SK-N-SH treated with all-trans-retinoic acid at 6 μM for 48 hours (cell line): ENCODE results near the gene NSG1.

Experiments
- ATAC-seq: fragments of 200-7000 bp; cut with Tn5 transposase; 3 replicates; pipeline ENCODE4 v1.9.1; 2020; ENCODE audit warnings: mild to moderate bottlenecking, moderate library complexity
- ARNTL ChIP-seq: fragments of 450-650 bp; formaldehyde crosslinking; IDR thresholded peaks from 2 replicates; pipeline ENCODE4 v1.5.0; 2020; ENCODE audit warnings: low read depth, mild to moderate bottlenecking, moderate library complexity, borderline replicate concordance
- BACH2 ChIP-seq: fragments of 250-450 bp; sonication (Bioruptor Pico); IDR thresholded peaks from 2 replicates; pipeline ENCODE4 v1.9.0; 2021; ENCODE audit warnings: mild to moderate bottlenecking, borderline replicate concordance
- CSDC2 ChIP-seq: fragments of 250-450 bp; sonication (Bioruptor Pico); IDR thresholded peaks from 2 replicates; pipeline ENCODE4 v1.5.0; 2020; ENCODE audit warnings: mild to moderate bottlenecking, moderate library complexity
- ESRRG ChIP-seq: fragments of 250-450 bp; sonication (Bioruptor Pico); IDR thresholded peaks from 2 replicates; pipeline ENCODE4 v1.6.1; 2021; ENCODE audit warnings: mild to moderate bottlenecking
- ISL1 ChIP-seq: fragments of 250-450 bp; sonication (Bioruptor Pico); IDR thresholded peaks from 2 replicates; pipeline ENCODE4 v2.1.2; 2022; ENCODE audit warnings: mild to moderate bottlenecking, moderate library complexity
- OSR1 ChIP-seq: fragments of 250-450 bp; sonication (Bioruptor Pico); IDR thresholded peaks from 2 replicates; pipeline ENCODE4 v1.8.0; 2022; ENCODE audit warnings: moderate library complexity, mild to moderate bottlenecking, inconsistent platforms
- TCF4 ChIP-seq: fragments of 250-450 bp; sonication (Bioruptor Pico); IDR thresholded peaks from 2 replicates; pipeline ENCODE4 v1.8.0; 2021; ENCODE audit warnings: mild to moderate bottlenecking, moderate library complexity, borderline replicate concordance
- ZC3H10 ChIP-seq: fragments of 250-450 bp; sonication (Bioruptor Pico); IDR thresholded peaks from 2 replicates; pipeline ENCODE4 v1.5.1; 2021; ENCODE audit warnings: mild to moderate bottlenecking, moderate library complexity
- ZFP3 ChIP-seq: fragments of 250-450 bp; sonication (Bioruptor Pico); IDR thresholded peaks from 2 replicates; pipeline ENCODE4 v1.5.0; 2020; ENCODE audit warnings: mild to moderate bottlenecking, moderate library complexity
- ZNF565 ChIP-seq: fragments of 450-650 bp; formaldehyde crosslinking; conservative IDR thresholded peaks from 2 replicates; pipeline ENCODE4 v1.5.0; 2020; ENCODE audit warnings: low read depth, mild to moderate bottlenecking, moderate library complexity
- ZNF70 ChIP-seq: fragments of 450-650 bp; formaldehyde crosslinking; IDR thresholded peaks from 2 replicates; pipeline ENCODE4 v1.5.0; 2020; ENCODE audit warnings: mild to moderate bottlenecking, moderate library complexity
- TF ChIP-seq, protein P1 (sequence below): fragments of 250-450 bp; sonication (Bioruptor Pico); IDR thresholded peaks from 2 replicates; pipeline ENCODE4 v1.5.1; 2021; ENCODE audit warnings: mild to moderate bottlenecking, moderate library complexity
- TF ChIP-seq, protein P2 (sequence below): fragments of 250-450 bp; sonication (Bioruptor Pico); IDR thresholded peaks from 2 replicates; pipeline ENCODE4 v1.8.0; 2021; ENCODE audit warnings: low read depth, mild to moderate bottlenecking, moderate library complexity, borderline replicate concordance
- TF ChIP-seq, protein P3 (sequence below): fragments of 250-450 bp; sonication (Bioruptor Pico); IDR thresholded peaks from 2 replicates; pipeline ENCODE4 v1.5.1; 2020; ENCODE audit warnings: low read depth, mild to moderate bottlenecking, moderate library complexity
- TF ChIP-seq, protein P4 (sequence below): fragments of 250-450 bp; sonication (Bioruptor Pico); IDR thresholded peaks from 2 replicates; pipeline ENCODE4 v1.5.0; 2020; ENCODE audit warnings: mild to moderate bottlenecking, moderate library complexity

Gene NSG1

DNA sequence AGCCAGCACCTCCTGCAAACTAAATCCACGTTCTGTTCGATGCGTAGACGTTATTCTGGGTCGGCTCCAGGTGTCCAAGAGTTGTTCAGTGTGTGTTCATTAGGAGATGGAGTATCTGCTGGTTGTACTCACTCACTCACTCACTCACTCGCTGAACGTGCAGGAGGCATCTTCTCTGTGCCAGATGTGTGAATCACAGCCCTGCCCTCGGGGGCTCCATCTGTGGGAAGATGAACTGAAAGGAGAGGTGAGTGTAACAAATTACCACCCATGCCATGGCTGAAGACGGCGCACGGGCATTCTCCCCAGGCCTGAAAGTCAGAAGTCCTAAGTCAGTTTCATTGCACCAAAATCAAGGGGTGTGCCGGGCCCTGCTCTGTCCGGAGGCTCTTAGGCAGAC lies 16.1 kb downstream of the NSG1 start (continued):
- TF ChIP-seq, protein P1, sequence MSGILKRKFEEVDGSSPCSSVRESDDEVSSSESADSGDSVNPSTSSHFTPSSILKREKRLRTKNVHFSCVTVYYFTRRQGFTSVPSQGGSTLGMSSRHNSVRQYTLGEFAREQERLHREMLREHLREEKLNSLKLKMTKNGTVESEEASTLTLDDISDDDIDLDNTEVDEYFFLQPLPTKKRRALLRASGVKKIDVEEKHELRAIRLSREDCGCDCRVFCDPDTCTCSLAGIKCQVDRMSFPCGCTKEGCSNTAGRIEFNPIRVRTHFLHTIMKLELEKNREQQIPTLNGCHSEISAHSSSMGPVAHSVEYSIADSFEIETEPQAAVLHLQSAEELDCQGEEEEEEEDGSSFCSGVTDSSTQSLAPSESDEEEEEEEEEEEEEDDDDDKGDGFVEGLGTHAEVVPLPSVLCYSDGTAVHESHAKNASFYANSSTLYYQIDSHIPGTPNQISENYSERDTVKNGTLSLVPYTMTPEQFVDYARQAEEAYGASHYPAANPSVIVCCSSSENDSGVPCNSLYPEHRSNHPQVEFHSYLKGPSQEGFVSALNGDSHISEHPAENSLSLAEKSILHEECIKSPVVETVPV (CRISPR knock-in tag) = no peak

DNA sequence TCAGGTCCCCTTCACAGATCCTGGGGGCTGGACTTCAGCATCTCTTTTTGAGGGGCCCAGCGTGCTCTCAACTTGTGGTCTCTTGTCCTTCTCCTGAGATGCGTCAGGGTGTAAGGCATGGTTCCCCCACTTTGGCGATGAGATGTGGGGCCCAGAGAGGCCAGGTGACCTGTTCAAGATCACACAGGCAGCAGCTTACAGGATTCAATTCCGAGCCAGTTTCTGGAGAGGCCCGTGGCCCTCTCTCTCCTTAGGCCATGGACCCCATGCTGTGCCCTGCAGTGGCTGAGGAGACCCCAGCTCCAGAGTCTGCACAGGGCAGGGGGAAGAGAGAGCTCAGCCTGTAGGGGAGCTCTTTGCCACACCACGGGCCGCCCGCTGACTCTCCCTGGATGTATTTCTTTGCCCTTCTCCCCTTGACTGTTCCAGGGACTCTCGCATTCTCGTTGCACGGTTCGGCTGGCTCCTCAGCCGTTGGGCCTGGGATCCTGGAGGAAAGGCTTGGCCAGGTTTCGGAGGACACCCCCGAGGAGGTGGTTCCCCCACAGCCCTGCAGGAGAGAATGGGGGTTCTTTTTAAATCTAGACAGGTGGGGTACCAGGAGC lies 18.6 kb downstream of the NSG1 start:
- no peak for ATAC-seq

DNA sequence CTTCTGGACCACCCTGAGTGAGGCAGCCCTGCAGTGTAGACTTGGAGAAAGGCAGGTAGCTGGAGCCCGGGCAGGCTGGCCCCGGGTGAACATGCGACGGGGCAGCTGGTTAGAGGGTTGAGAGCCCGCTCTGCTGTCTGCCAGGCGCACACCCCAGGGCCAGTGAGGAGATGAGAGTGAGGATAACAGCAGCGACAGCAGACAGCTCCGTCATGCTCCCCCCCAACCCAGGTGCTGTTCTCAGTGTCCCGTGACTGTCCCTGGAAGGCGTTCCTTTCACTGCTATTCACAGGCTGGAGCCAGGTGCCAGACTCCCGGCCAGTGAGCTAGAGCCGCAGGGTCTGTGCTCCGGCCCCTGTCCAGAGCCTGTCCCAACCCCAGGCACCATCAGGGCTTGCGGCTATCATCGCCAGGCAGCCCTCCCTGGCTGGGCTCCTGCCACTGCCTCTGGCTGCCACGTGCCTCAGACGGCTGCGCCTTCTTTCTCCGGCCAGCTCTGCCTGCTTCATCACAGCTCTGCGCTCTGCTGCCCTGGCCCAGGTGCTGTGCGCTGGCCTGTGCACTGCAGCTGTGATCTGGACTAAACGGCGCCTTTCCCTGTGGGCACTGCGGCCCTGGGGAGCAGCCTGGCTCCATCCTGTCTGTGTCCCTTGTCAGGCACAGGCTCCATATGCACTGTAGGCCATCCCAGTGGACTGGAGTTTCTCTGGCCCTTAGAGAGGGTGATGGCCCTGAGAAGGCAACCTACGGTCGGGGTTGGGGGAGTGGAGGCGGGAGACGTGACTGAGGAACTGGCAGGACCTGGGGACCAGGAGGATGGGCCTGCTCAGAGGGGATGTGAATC lies 19.8 kb downstream of the NSG1 start:
- TF ChIP-seq TCF4 (CRISPR knock-in tag) (peak; percentile 65; the same call in 1 of the 2 replicates), OSR1 (CRISPR knock-in tag) (no peak), ESRRG (CRISPR knock-in tag) (no peak)
- TF ChIP-seq, protein P2, sequence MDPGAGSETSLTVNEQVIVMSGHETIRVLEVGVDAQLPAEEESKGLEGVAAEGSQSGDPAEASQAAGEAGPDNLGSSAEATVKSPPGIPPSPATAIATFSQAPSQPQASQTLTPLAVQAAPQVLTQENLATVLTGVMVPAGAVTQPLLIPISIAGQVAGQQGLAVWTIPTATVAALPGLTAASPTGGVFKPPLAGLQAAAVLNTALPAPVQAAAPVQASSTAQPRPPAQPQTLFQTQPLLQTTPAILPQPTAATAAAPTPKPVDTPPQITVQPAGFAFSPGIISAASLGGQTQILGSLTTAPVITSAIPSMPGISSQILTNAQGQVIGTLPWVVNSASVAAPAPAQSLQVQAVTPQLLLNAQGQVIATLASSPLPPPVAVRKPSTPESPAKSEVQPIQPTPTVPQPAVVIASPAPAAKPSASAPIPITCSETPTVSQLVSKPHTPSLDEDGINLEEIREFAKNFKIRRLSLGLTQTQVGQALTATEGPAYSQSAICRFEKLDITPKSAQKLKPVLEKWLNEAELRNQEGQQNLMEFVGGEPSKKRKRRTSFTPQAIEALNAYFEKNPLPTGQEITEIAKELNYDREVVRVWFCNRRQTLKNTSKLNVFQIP (CRISPR knock-in tag) = no peak
- ATAC-seq = peak; percentile 64

More for the DNA sequence above, 18.6 kb downstream of the NSG1 start:
- TF ChIP-seq, protein P3, sequence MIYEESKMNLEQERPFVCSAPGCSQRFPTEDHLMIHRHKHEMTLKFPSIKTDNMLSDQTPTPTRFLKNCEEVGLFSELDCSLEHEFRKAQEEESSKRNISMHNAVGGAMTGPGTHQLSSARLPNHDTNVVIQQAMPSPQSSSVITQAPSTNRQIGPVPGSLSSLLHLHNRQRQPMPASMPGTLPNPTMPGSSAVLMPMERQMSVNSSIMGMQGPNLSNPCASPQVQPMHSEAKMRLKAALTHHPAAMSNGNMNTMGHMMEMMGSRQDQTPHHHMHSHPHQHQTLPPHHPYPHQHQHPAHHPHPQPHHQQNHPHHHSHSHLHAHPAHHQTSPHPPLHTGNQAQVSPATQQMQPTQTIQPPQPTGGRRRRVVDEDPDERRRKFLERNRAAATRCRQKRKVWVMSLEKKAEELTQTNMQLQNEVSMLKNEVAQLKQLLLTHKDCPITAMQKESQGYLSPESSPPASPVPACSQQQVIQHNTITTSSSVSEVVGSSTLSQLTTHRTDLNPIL (CRISPR knock-in tag) = no peak

DNA sequence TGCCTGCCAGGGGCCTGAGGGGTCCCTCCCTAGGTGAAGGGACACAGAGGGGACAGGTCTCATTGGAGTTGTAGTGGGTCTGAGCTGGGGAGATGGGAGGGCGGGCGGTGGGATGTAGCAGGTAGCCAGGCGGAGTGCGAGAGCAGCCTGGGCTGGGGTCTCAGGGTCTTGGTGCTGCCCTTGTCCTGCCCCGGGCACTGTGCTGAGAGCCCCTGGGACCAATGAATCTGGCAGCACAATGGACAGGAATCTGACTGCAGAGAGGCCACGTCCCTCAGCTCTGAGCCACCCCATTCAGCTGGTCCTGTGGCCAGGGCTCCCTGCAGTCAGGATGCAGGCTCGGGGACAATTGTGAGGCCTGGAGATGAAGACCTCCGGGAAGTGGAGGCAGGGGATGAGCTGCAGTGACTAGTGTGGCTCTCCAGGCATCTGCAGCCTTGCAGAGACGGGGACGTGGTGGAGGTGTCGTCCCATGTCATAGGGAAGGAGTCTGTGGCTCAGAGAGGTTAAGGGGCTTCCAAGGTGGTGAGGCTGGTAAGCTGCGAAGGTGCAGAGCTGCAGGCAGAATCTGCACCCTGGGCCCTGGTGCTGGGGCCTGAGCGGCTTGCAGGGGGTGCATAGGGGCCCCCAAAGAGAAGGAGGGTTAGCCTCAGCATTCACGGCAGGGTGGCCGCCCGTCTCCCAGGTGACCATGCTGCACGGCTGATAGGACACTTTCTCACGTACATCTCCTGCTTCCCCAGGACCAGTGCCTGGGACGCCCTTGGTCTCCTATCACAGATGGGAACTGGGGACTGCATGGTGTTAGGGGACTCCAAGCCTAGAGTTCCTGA lies 20.6 kb downstream of the NSG1 start:
- ATAC-seq = no peak; the same call in 2 of the 3 replicates
- TF ChIP-seq ZNF565 (no peak), ZNF70 (CRISPR knock-in tag) (no peak), ISL1 (CRISPR knock-in tag) (no peak), ARNTL (CRISPR knock-in tag) (no peak), ZC3H10 (CRISPR knock-in tag) (no peak), CSDC2 (CRISPR knock-in tag) (no peak), BACH2 (CRISPR knock-in tag) (no peak), ZFP3 (CRISPR knock-in tag) (no peak)
- TF ChIP-seq, protein P4, sequence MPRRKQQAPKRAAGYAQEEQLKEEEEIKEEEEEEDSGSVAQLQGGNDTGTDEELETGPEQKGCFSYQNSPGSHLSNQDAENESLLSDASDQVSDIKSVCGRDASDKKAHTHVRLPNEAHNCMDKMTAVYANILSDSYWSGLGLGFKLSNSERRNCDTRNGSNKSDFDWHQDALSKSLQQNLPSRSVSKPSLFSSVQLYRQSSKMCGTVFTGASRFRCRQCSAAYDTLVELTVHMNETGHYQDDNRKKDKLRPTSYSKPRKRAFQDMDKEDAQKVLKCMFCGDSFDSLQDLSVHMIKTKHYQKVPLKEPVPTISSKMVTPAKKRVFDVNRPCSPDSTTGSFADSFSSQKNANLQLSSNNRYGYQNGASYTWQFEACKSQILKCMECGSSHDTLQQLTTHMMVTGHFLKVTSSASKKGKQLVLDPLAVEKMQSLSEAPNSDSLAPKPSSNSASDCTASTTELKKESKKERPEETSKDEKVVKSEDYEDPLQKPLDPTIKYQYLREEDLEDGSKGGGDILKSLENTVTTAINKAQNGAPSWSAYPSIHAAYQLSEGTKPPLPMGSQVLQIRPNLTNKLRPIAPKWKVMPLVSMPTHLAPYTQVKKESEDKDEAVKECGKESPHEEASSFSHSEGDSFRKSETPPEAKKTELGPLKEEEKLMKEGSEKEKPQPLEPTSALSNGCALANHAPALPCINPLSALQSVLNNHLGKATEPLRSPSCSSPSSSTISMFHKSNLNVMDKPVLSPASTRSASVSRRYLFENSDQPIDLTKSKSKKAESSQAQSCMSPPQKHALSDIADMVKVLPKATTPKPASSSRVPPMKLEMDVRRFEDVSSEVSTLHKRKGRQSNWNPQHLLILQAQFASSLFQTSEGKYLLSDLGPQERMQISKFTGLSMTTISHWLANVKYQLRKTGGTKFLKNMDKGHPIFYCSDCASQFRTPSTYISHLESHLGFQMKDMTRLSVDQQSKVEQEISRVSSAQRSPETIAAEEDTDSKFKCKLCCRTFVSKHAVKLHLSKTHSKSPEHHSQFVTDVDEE = no peak
- TF ChIP-seq, protein P3 (CRISPR knock-in tag) = no peak
